Measurements from ENCODE around the gene PRDM16.
"Not testable (repeated sequence)": the region's sequence is repeated elsewhere in the genome, so short reads cannot be mapped to it uniquely, and the experiment has no call there.

Gene PRDM16

GRCh38 chr1:3234281-3234680, 165.3 kb downstream of the PRDM16 start:
- ATAC-seq: no peak

- ATAC-seq: no peak
Observed at GRCh38 chr1:3234956-3235355, 166.0 kb downstream of the PRDM16 start.

- ATAC-seq: no peak
Observed at GRCh38 chr1:3235496-3235895, 166.5 kb downstream of the PRDM16 start.

- no peak for ATAC-seq
Observed at GRCh38 chr1:3236361-3236760, 167.4 kb downstream of the PRDM16 start.

- ATAC-seq: no peak
Observed at GRCh38 chr1:3236955-3237354, 168.0 kb downstream of the PRDM16 start.

GRCh38 chr1:3237570-3237969, 168.6 kb downstream of the PRDM16 start:
- no peak for ATAC-seq

- ATAC-seq: no peak
Observed at GRCh38 chr1:3237994-3238702, 169.1 kb downstream of the PRDM16 start.

- ATAC-seq: no peak
Observed at GRCh38 chr1:3238703-3239278, 169.8 kb downstream of the PRDM16 start.

- not testable (repeated sequence) for ATAC-seq
Observed at GRCh38 chr1:3239991-3240390, 171.0 kb downstream of the PRDM16 start.

- ATAC-seq: no peak
Observed at GRCh38 chr1:3240524-3241235, 171.7 kb downstream of the PRDM16 start.

- no peak for ATAC-seq
Observed at GRCh38 chr1:3241236-3241550, 172.2 kb downstream of the PRDM16 start.

GRCh38 chr1:3241673-3242407, 172.8 kb downstream of the PRDM16 start:
- no peak for ATAC-seq

GRCh38 chr1:3242408-3243260, 173.6 kb downstream of the PRDM16 start:
- no peak for ATAC-seq

- no peak for ATAC-seq
Observed at GRCh38 chr1:3243304-3243703, 174.3 kb downstream of the PRDM16 start.

GRCh38 chr1:3244025-3244926, 175.3 kb downstream of the PRDM16 start:
- no peak for ATAC-seq

GRCh38 chr1:3244927-3245315, 175.9 kb downstream of the PRDM16 start:
- no peak for ATAC-seq

- no peak for ATAC-seq
Observed at GRCh38 chr1:3245344-3245743, 176.3 kb downstream of the PRDM16 start.

GRCh38 chr1:3245768-3246167, 176.8 kb downstream of the PRDM16 start:
- ATAC-seq: no peak

GRCh38 chr1:3246251-3246650, 177.2 kb downstream of the PRDM16 start:
- no peak for ATAC-seq

GRCh38 chr1:3247521-3248121, 178.6 kb downstream of the PRDM16 start:
- no peak for ATAC-seq

Measured in activated CD4-positive, CD25-positive, alpha-beta regulatory T cell treated with anti-CD3 and anti-CD28 coated beads, Interleukin-2, amount 50 U/mL, for 24 hours (primary cell).